ENCODE data around the gene PAX2. TPM values are rescaled to one million over a fixed set of nuclear protein-coding genes. Genes with fewer than 3 reads are reported as not detected.

Gene PAX2
- total RNA-seq, 1 donor from 2014 or later = 0.23 TPM

DNA sequence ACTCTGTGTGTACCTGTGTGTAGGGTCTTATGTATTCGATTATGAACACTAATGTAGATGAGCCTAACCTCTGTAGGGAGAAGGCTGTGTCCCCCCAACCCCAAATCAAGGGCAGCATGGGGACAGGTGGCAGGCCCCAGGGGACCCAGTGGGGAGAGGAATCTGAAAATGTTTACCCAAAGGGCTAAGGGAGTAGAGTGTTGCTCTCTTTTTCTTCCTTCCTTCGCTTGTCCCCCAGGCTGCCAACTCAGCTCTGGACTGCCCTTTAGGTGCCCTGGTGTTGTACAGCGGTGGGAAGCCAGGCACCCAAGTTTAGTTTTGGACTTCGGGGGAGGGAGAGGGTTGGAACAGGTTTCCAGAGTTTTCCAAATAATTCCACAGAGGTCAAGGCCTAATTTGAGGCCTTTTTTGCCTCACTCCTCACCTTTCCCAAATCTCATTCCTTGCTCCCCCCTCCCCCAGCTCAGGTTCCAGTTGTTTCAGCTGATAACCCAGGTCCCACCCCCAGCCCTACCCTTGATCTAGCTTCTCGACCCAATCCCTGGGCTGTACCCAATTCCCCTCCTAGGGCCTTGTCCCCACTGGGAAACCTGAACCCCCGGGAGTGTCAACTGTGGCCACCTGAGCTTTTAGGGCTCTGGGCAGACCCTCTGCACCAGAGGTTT, 9.1 kb upstream of the PAX2 start:
- H3K79me2 ChIP-seq (ENCODE audit: insufficient read depth, low read length) = no peaks in the 10 kb centered on the region
- H3K27me3 ChIP-seq (ENCODE audit: insufficient read depth, low read length) = peaks cover 94% of the 10 kb centered on the region
- Mint-ChIP-seq H3K4me3 (ENCODE audit: unreplicated experiment) (peak overlapping the region; percentile 73), H3K36me3 (ENCODE audit: low read depth, unreplicated experiment) (peaks cover 3% of the 10 kb centered on the region), H3K27ac (ENCODE audit: unreplicated experiment) (no peak overlapping the region), H3K9me3 (ENCODE audit: unreplicated experiment) (peaks cover 5% of the 10 kb centered on the region), H3K4me1 (ENCODE audit: low read depth, unreplicated experiment) (peaks cover 9% of the 10 kb centered on the region), H3K27me3 (ENCODE audit: low read depth, unreplicated experiment) (peaks cover 91% of the 10 kb centered on the region)
- H4K20me1 ChIP-seq (ENCODE audit: insufficient read depth, low read length) = peaks cover 15% of the 10 kb centered on the region
- FAIRE-seq (no peak), DNase-seq (ENCODE audit: low read depth) (no peak)
- TF ChIP-seq, protein P1, sequence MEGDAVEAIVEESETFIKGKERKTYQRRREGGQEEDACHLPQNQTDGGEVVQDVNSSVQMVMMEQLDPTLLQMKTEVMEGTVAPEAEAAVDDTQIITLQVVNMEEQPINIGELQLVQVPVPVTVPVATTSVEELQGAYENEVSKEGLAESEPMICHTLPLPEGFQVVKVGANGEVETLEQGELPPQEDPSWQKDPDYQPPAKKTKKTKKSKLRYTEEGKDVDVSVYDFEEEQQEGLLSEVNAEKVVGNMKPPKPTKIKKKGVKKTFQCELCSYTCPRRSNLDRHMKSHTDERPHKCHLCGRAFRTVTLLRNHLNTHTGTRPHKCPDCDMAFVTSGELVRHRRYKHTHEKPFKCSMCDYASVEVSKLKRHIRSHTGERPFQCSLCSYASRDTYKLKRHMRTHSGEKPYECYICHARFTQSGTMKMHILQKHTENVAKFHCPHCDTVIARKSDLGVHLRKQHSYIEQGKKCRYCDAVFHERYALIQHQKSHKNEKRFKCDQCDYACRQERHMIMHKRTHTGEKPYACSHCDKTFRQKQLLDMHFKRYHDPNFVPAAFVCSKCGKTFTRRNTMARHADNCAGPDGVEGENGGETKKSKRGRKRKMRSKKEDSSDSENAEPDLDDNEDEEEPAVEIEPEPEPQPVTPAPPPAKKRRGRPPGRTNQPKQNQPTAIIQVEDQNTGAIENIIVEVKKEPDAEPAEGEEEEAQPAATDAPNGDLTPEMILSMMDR (IDR thresholded peaks at IDR 0.05; ENCODE audit: insufficient read depth, low read depth, low read length) = no peak
- TF ChIP-seq EZH2 (IDR thresholded peaks at IDR 0.05; ENCODE audit: insufficient read depth, low read length) = no peak
- no peak overlapping the region for H2AFZ ChIP-seq (ENCODE audit: low read depth, low read length)
- H3K27ac ChIP-seq (ENCODE audit: low read depth, low read length) = no peak overlapping the region
- H3K4me1 ChIP-seq (ENCODE audit: insufficient read depth, low read length) = no peaks in the 10 kb centered on the region
- H3K9me3 ChIP-seq (ENCODE audit: insufficient read depth, low read depth, low read length) = peaks cover 4% of the 10 kb centered on the region
- H3K4me2 ChIP-seq (ENCODE audit: low read length) = no peak overlapping the region
- no peaks in the 10 kb centered on the region for H3K36me3 ChIP-seq (ENCODE audit: insufficient read depth, low read length)
- H3K9ac ChIP-seq (ENCODE audit: low read length) = no peak overlapping the region
- H3K4me3 ChIP-seq (ENCODE audit: insufficient read depth, low read depth, low read length) = no peak overlapping the region

- DNase-seq (ENCODE audit: low read depth) = no peak
- peaks cover 92% of the 10 kb centered on the region for H3K27me3 Mint-ChIP-seq (ENCODE audit: low read depth, unreplicated experiment)
- H3K9ac ChIP-seq (ENCODE audit: low read length) = no peak overlapping the region
- peak overlapping the region; percentile 67 for H3K4me2 ChIP-seq (ENCODE audit: low read length)
- peaks cover 15% of the 10 kb centered on the region for H4K20me1 ChIP-seq (ENCODE audit: insufficient read depth, low read length)
- H3K4me3 Mint-ChIP-seq (ENCODE audit: unreplicated experiment) = peak overlapping the region; percentile 45
- no peaks in the 10 kb centered on the region for H3K4me1 ChIP-seq (ENCODE audit: insufficient read depth, low read length)
- no peak for TF ChIP-seq EZH2 (IDR thresholded peaks at IDR 0.05; ENCODE audit: insufficient read depth, low read length)
- TF ChIP-seq, protein P1 (IDR thresholded peaks at IDR 0.05; ENCODE audit: insufficient read depth, low read depth, low read length) = no peak
- H3K9me3 Mint-ChIP-seq (ENCODE audit: unreplicated experiment) = peaks cover 5% of the 10 kb centered on the region
- H3K79me2 ChIP-seq (ENCODE audit: insufficient read depth, low read length) = no peaks in the 10 kb centered on the region
- peaks cover 3% of the 10 kb centered on the region for H3K36me3 Mint-ChIP-seq (ENCODE audit: low read depth, unreplicated experiment)
- no peak overlapping the region for H2AFZ ChIP-seq (ENCODE audit: low read depth, low read length)
- H3K27ac ChIP-seq (ENCODE audit: low read depth, low read length) = no peak overlapping the region
- H3K27me3 ChIP-seq (ENCODE audit: insufficient read depth, low read length) = peaks cover 94% of the 10 kb centered on the region
- no peak overlapping the region for H3K4me3 ChIP-seq (ENCODE audit: insufficient read depth, low read depth, low read length)
- H3K4me1 Mint-ChIP-seq (ENCODE audit: low read depth, unreplicated experiment) = peaks cover 5% of the 10 kb centered on the region
- no peaks in the 10 kb centered on the region for H3K36me3 ChIP-seq (ENCODE audit: insufficient read depth, low read length)
- H3K27ac Mint-ChIP-seq (ENCODE audit: unreplicated experiment) = no peak overlapping the region
- peaks cover 4% of the 10 kb centered on the region for H3K9me3 ChIP-seq (ENCODE audit: insufficient read depth, low read depth, low read length)
- FAIRE-seq = no peak
These were observed 8.5 kb upstream of the PAX2 start for GRCh38 chr10:100736809-100737354.

All from astrocyte (in vitro differentiated cells and primary cell).